Stimulated activated CD4-positive, alpha-beta T cell treated with anti-CD3 and anti-CD28 coated beads, Interleukin-2, amount 100 ng/mL, for 4 hours (primary cell): ENCODE results near the gene RFTN2.
A peak's percentile ranks its signal among the peaks of the same experiment; 100 is the strongest.
"Not testable (repeated sequence)": the region's sequence is repeated elsewhere in the genome, so short reads cannot be mapped to it uniquely, and the experiment has no call there.

ENCODE experiments used
- DNase-seq: peaks from one replicate; pipeline ENCODE4 v3.0.0-alpha.2; 2020; ENCODE audit warnings: low read depth

Gene RFTN2

GRCh38 chr2:197675246-197675645 is at the start of gene RFTN2:
Gene RFTN2, minus strand, starts transcription at chr2:197675587. Its CDS starts 129 bp downstream, at chr2:197675458.
- no peak for DNase-seq

- DNase-seq, result no peak
These were observed 42.5 kb upstream of the RFTN2 start for GRCh38 chr2:197717863-197718262.

- no peak for DNase-seq
These were observed 37.9 kb upstream of the RFTN2 start for GRCh38 chr2:197713271-197713670.

- no peak for DNase-seq
These were observed 36.2 kb upstream of the RFTN2 start for GRCh38 chr2:197711578-197711977.

GRCh38 chr2:197710424-197711042 is 35.1 kb upstream of the RFTN2 start:
- DNase-seq, result no peak

GRCh38 chr2:197709140-197709539 is 33.8 kb upstream of the RFTN2 start:
- DNase-seq, result not testable (repeated sequence)

GRCh38 chr2:197708331-197708730 is 32.9 kb upstream of the RFTN2 start:
- no peak for DNase-seq

- DNase-seq, result no peak
These were observed 32.2 kb upstream of the RFTN2 start for GRCh38 chr2:197707316-197708213.

- DNase-seq, result no peak
These were observed 31.4 kb upstream of the RFTN2 start for GRCh38 chr2:197706839-197707207.

GRCh38 chr2:197705912-197706838 is 30.8 kb upstream of the RFTN2 start:
- DNase-seq, result no peak

- DNase-seq, result peak; percentile 90
These were observed 29.9 kb upstream of the RFTN2 start, which contains the start of gene MARS2 for GRCh38 chr2:197705121-197705911. Gene MARS2, plus strand, starts transcription at chr2:197705369. Its CDS starts 37 bp downstream, at chr2:197705406.

- no peak for DNase-seq
These were observed 29.2 kb upstream of the RFTN2 start for GRCh38 chr2:197704434-197705120.

- no peak for DNase-seq
These were observed 25.6 kb upstream of the RFTN2 start for GRCh38 chr2:197700960-197701359.

- DNase-seq, result not testable (repeated sequence)
These were observed 24.3 kb upstream of the RFTN2 start for GRCh38 chr2:197699724-197700123.

- DNase-seq, result not testable (repeated sequence)
These were observed 21.2 kb upstream of the RFTN2 start for GRCh38 chr2:197696571-197696970.

- not testable (repeated sequence) for DNase-seq
These were observed 20.6 kb upstream of the RFTN2 start for GRCh38 chr2:197695971-197696370.

GRCh38 chr2:197695206-197695605 is 19.8 kb upstream of the RFTN2 start:
- DNase-seq, result not testable (repeated sequence)

- DNase-seq, result no peak
These were observed 2.1 kb upstream of the RFTN2 start for GRCh38 chr2:197677483-197677882.

GRCh38 chr2:197677056-197677455 is 1.7 kb upstream of the RFTN2 start:
- no peak for DNase-seq

GRCh38 chr2:197675711-197676188 is 363 bp upstream of the RFTN2 start:
- no peak for DNase-seq

- no peak for DNase-seq
These were observed 796 bp downstream of the RFTN2 start for GRCh38 chr2:197674591-197674990.
